OCI-LY7 (cell line): Measurements from ENCODE around the gene HMGN4. TPM values are rescaled to one million over a fixed set of nuclear protein-coding genes. Genes with fewer than 3 reads are reported as not detected.
A peak's percentile ranks its signal among the peaks of the same experiment; 100 is the strongest.

Experiments used
- BruUV-seq: library from RNA; stranded (reverse); fragments of 400-500 nt; replicated peaks from 2 replicates; lab custom pipeline; 2021; lab: Mats Ljungman, UMichigan
- CTCF ChIA-PET: fragments of 300-600 bp; sonication (Branson Sonifier 250); formaldehyde crosslinking; loops from one replicate; lab custom pipeline; 2022; ENCODE audit warnings: antibody characterized with exemption; ENCODE audit not compliant: unreplicated experiment; lab: Charles Lee
- POLR2A ChIA-PET: fragments of 300-600 bp; sonication (Branson Sonifier 250); formaldehyde crosslinking; loops from one replicate; lab custom pipeline; 2022; ENCODE audit warnings: antibody characterized with exemption; lab: Charles Lee
- DNase-seq: peaks from one replicate; pipeline ENCODE4 v3.0.0-alpha.2; 2015; ENCODE audit warnings: low spot score
- H2AFZ ChIP-seq: fragments of 200-600 bp; sonication (generic), shearing (Covaris generic); 2 replicates; pipeline ENCODE4 v1.6.1; 2014; ENCODE audit warnings: mild to moderate bottlenecking, antibody characterized with exemption, low read length, moderate library complexity
- H3K27ac ChIP-seq: fragments of 200-600 bp; sonication (generic); 2 replicates; pipeline ENCODE4 v1.5.1; 2014; ENCODE audit warnings: mixed run types, low read depth, mild to moderate bottlenecking, moderate library complexity, low read length, inconsistent platforms; ENCODE audit not compliant: poor library complexity, severe bottlenecking
- H3K36me3 ChIP-seq: fragments of 200-600 bp; sonication (generic); 2 replicates; pipeline ENCODE4 v1.6.1; 2014; ENCODE audit warnings: mild to moderate bottlenecking, antibody characterized with exemption, low read length, moderate library complexity, mixed read lengths; ENCODE audit not compliant: insufficient read depth
- H3K4me1 ChIP-seq: fragments of 200-600 bp; sonication (generic); 2 replicates; pipeline ENCODE4 v1.5.1; 2014; ENCODE audit warnings: mild to moderate bottlenecking, low read length; ENCODE audit not compliant: insufficient read depth, poor library complexity, severe bottlenecking
- H3K4me2 ChIP-seq: fragments of 200-600 bp; sonication (generic); 2 replicates; pipeline ENCODE4 v1.6.1; 2014; ENCODE audit warnings: mild to moderate bottlenecking, low read length
- H3K4me3 ChIP-seq: fragments of 200-600 bp; sonication (generic); 2 replicates; pipeline ENCODE4 v1.5.1; 2014; ENCODE audit warnings: mild to moderate bottlenecking, low read depth, low read length; ENCODE audit not compliant: poor library complexity, severe bottlenecking
- H3K79me2 ChIP-seq: fragments of 200-600 bp; sonication (generic); 2 replicates; pipeline ENCODE4 v1.6.1; 2016; ENCODE audit warnings: low read depth, mild to moderate bottlenecking, low read length, moderate library complexity, mixed read lengths; ENCODE audit not compliant: insufficient read depth
- H3K9me2 ChIP-seq: fragments of 200-600 bp; sonication (generic); 2 replicates; pipeline ENCODE4 v1.6.1; 2016; ENCODE audit warnings: mild to moderate bottlenecking, low read length, mixed read lengths; ENCODE audit not compliant: insufficient read depth
- H3K9me3 ChIP-seq: fragments of 200-600 bp; sonication (generic); 2 replicates; pipeline ENCODE4 v1.6.1; 2014; ENCODE audit warnings: mild to moderate bottlenecking, mixed run types, low read length, mixed read lengths
- H4K20me1 ChIP-seq: fragments of 200-600 bp; sonication (generic); 2 replicates; pipeline ENCODE4 v1.6.1; 2014; ENCODE audit warnings: mild to moderate bottlenecking, antibody characterized with exemption, low read length, moderate library complexity, mixed read lengths; ENCODE audit not compliant: insufficient read depth
- CTCF ChIP-seq: fragments of 200-600 bp; sonication (generic); conservative IDR thresholded peaks from 2 replicates; pipeline ENCODE4 v1.5.1; 2014; ENCODE audit warnings: mild to moderate bottlenecking, antibody characterized with exemption, low read length, moderate library complexity, mixed read lengths
- EZH2phosphoT487 ChIP-seq: fragments of 200-600 bp; sonication (generic); IDR thresholded peaks from 2 replicates; pipeline ENCODE4 v1.6.1; 2018; ENCODE audit warnings: low read depth, borderline replicate concordance, mild to moderate bottlenecking, mixed run types, antibody characterized with exemption, low read length, moderate library complexity, mixed read lengths
- intact Hi-C: fragments of 100-400 bp; cut with micrococcal nuclease; formaldehyde crosslinking; loops from one replicate; pipeline ENCODE4 v1.10.0; 2022; ENCODE audit not compliant: unreplicated experiment
- total RNA-seq, 2 experiments: library from RNA; depleted of rRNA in 1 of 2; stranded (reverse); fragments of >200 nt in 1 of 2; shearing (Covaris generic) in 1 of 2; gene quantifications; 2 replicates each; pipeline ENCODE4 v1.2.3, GENCODE V29; 2014 to 2022

The HMGN4 gene
- total RNA-seq, 2 experiments from 2014 or later: 104 to 113 TPM

GRCh38 chr6:26491604-26492003 is 46.6 kb upstream of the HMGN4 start:
- ChIA-PET POLR2A (interaction anchor here (0.9 to 3.6 kb wide), 2 partner anchors 10 to 15 kb away, joined by 4 to 32 read pairs; partner anchors contain the start of gene BTN1A1), CTCF (no interaction called here)
- Histone ChIP-seq H3K79me2 (no peaks in the 10 kb centered on the region), H3K9me3 (peaks cover 11% of the 10 kb centered on the region; the same call in 1 of the 2 replicates), H3K4me1 (peaks cover 26% of the 10 kb centered on the region), H3K36me3 (no peaks in the 10 kb centered on the region; the same call in 1 of the 2 replicates), H3K27ac (no peak overlapping the region), H3K4me2 (no peak overlapping the region), H4K20me1 (no peaks in the 10 kb centered on the region), H3K4me3 (no peak overlapping the region), H2AFZ (no peak overlapping the region; the same call in 1 of the 2 replicates), H3K9me2 (no peaks in the 10 kb centered on the region)
- intact Hi-C loops: no loop called here
- no peak for DNase-seq
- no peak for TF ChIP-seq EZH2phosphoT487
- no peak for TF ChIP-seq CTCF
- no TSS peak for BruUV-seq

- intact Hi-C loops: loop anchor here (1.0 kb wide), 1 partner anchor 152 kb away; no protein-coding TSS in a partner anchor
- DNase-seq: peak; percentile 71
Observed at GRCh38 chr6:26493258-26493657, 44.9 kb upstream of the HMGN4 start.

More at GRCh38 chr6:26493258-26493657, 44.9 kb upstream of the HMGN4 start:
- Histone ChIP-seq H3K4me2 (peak overlapping the region; percentile 4; the same call in 1 of the 2 replicates), H3K36me3 (no peaks in the 10 kb centered on the region), H3K9me3 (peaks cover 2% of the 10 kb centered on the region; the same call in 1 of the 2 replicates), H3K27ac (no peak overlapping the region), H2AFZ (peak overlapping the region; percentile 26; the same call in 1 of the 2 replicates), H4K20me1 (no peaks in the 10 kb centered on the region), H3K79me2 (no peaks in the 10 kb centered on the region), H3K4me3 (no peak overlapping the region), H3K9me2 (no peaks in the 10 kb centered on the region), H3K4me1 (peaks cover 39% of the 10 kb centered on the region)
- CTCF ChIA-PET: no interaction called here
- POLR2A ChIA-PET: no interaction called here
- no TSS peak for BruUV-seq
- TF ChIP-seq CTCF: peak; percentile 74
- TF ChIP-seq EZH2phosphoT487: no peak
